GM23248 (cell line): ENCODE measurements around the gene TPRA1. TPM values are rescaled to one million over a fixed set of nuclear protein-coding genes. Genes with fewer than 3 reads are reported as not detected.

Experiments used
- DNase-seq: peaks from one replicate; pipeline ENCODE4 v3.0.0-alpha.2; 2015
- H2AFZ ChIP-seq: fragments of 200-600 bp; sonication (generic); 2 replicates; pipeline ENCODE4 v1.6.1; 2016; ENCODE audit warnings: antibody characterized with exemption
- H3F3A ChIP-seq: fragments of 200-600 bp; sonication (generic); 2 replicates; pipeline ENCODE4 v1.6.1; 2016; ENCODE audit warnings: mild to moderate bottlenecking, antibody characterized with exemption, mixed run types; ENCODE audit not compliant: insufficient read depth
- H3K27ac ChIP-seq: fragments of 200-600 bp; sonication (generic); 2 replicates; pipeline ENCODE4 v1.5.1; 2016; ENCODE audit warnings: mild to moderate bottlenecking
- H3K27me3 ChIP-seq: fragments of 200-600 bp; sonication (generic); replicated peaks from 2 replicates; pipeline ENCODE4 v1.6.1; 2016; ENCODE audit warnings: mild to moderate bottlenecking; ENCODE audit not compliant: insufficient read depth
- H3K36me3 ChIP-seq: fragments of 200-600 bp; sonication (generic); 2 replicates; pipeline ENCODE4 v1.6.1; 2016; ENCODE audit warnings: low read depth, mild to moderate bottlenecking
- H3K4me1 ChIP-seq: fragments of 200-600 bp; sonication (generic); 2 replicates; pipeline ENCODE4 v1.6.1; 2016; ENCODE audit warnings: mild to moderate bottlenecking; ENCODE audit not compliant: insufficient read depth
- H3K4me2 ChIP-seq: fragments of 200-600 bp; sonication (generic); one replicate; pipeline ENCODE4 v1.6.1; 2016; ENCODE audit warnings: mild to moderate bottlenecking; ENCODE audit not compliant: unreplicated experiment
- H3K4me3 ChIP-seq: fragments of 200-600 bp; sonication (generic); 2 replicates; pipeline ENCODE4 v1.5.1; 2016; ENCODE audit warnings: mild to moderate bottlenecking
- H3K79me2 ChIP-seq: fragments of 200-600 bp; sonication (generic); 2 replicates; pipeline ENCODE4 v1.6.1; 2016; ENCODE audit warnings: mild to moderate bottlenecking; ENCODE audit not compliant: insufficient read depth
- H3K9ac ChIP-seq: fragments of 200-600 bp; sonication (generic); 2 replicates; pipeline ENCODE4 v1.6.1; 2016; ENCODE audit warnings: mild to moderate bottlenecking
- H3K9me2 ChIP-seq: fragments of 200-600 bp; sonication (generic); 2 replicates; pipeline ENCODE4 v1.6.1; 2016; ENCODE audit warnings: mixed run types, mild to moderate bottlenecking, moderate library complexity; ENCODE audit not compliant: insufficient read depth
- H3K9me3 ChIP-seq: fragments of 200-600 bp; sonication (generic); one replicate; pipeline ENCODE4 v1.6.1; 2017; ENCODE audit warnings: low read depth
- H4K20me1 ChIP-seq: fragments of 200-600 bp; sonication (generic); 2 replicates; pipeline ENCODE4 v1.6.0; 2016; ENCODE audit not compliant: insufficient read depth
- EZH2 ChIP-seq: fragments of 200-600 bp; sonication (generic); IDR thresholded peaks from 2 replicates; pipeline ENCODE4 v1.6.1; 2018; ENCODE audit warnings: antibody characterized with exemption, mild to moderate bottlenecking; ENCODE audit not compliant: insufficient read depth, poor library complexity, severe bottlenecking
- EZH2phosphoT487 ChIP-seq: fragments of 200-600 bp; sonication (generic); IDR thresholded peaks from 2 replicates; pipeline ENCODE4 v1.6.1; 2018; ENCODE audit warnings: antibody characterized with exemption, moderate library complexity, mild to moderate bottlenecking, low read depth; ENCODE audit not compliant: insufficient read depth
- WGBS, 2 experiments: methylation state at CpG; one replicate each; pipeline ENCODE4 v1.1.6; 2015 to 2017; ENCODE audit warnings: low lambda C conversion rate in 2 of 2, low coverage in 1 of 2; ENCODE audit errors: missing lambda C conversion rate in 2 of 2; 5-methylcytosine and 5-hydroxymethylcytosine counted together
- in situ Hi-C: fragments of 300-500 bp; cut with MboI; formaldehyde crosslinking; loops from 2 replicates; pipeline ENCODE4 v1.15.0; 2020
- polyA plus RNA-seq: library from polyadenylated mRNA; unstranded; fragments of >200 nt; fragmentation: Nextera tagmentation; extraction: Ambion mirVana; gene quantifications from 2 replicates; pipeline ENCODE4 v1.2.1, GENCODE V29; 2016
- total RNA-seq: library from RNA; depleted of rRNA; stranded (reverse); fragments of >200 nt; shearing (Covaris generic); gene quantifications from 2 replicates; pipeline ENCODE4 v1.2.3, GENCODE V29; 2014

Gene TPRA1
- total and polyA plus RNA-seq, 2 experiments from 2014 or later, result 42.8 to 56.1 TPM

DNA sequence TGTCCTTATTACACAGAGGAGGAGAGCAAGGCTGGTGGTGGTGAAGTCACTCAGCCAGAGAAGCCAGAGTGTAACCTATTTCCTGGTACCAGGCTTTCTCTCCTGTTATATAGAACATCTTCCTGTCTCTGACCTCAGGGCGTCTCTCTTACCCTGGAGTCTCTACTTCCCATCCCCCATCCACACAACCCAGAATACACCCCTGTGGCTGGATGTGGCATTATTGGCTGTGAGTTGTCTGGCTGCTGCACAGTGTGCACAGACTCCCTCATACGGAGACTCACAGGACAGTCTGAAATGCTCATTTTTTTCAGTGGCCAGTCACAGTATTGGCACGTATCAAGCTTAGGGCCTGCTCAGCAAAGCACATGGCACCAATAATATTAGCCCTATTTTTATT, 47.0 kb upstream of the TPRA1 start:
- Histone ChIP-seq H3K27ac (no peak overlapping the region), H3K79me2 (no peaks in the 10 kb centered on the region), H3K9me2 (no peaks in the 10 kb centered on the region), H3K4me2 (no peak overlapping the region), H2AFZ (no peak overlapping the region), H3K36me3 (no peaks in the 10 kb centered on the region), H3K4me1 (peaks cover 6% of the 10 kb centered on the region; the same call in 1 of the 2 replicates), H4K20me1 (no peaks in the 10 kb centered on the region), H3K9me3 (no peaks in the 10 kb centered on the region), H3K27me3 (no peaks in the 10 kb centered on the region; the same call in 1 of the 2 replicates), H3K4me3 (no peak overlapping the region), H3K9ac (no peak overlapping the region), H3F3A (0 out of 2 replicates have a peak, but pooled peaks cover 3% of the 10 kb centered on the region)
- TF ChIP-seq EZH2phosphoT487 (no peak), EZH2 (no peak)
- WGBS, 2 experiments, result 53 to 72% methylated on average over 3 of the region's 3 CpGs
- in situ Hi-C loops, result no loop called here
- DNase-seq, result peak; percentile 46

DNA sequence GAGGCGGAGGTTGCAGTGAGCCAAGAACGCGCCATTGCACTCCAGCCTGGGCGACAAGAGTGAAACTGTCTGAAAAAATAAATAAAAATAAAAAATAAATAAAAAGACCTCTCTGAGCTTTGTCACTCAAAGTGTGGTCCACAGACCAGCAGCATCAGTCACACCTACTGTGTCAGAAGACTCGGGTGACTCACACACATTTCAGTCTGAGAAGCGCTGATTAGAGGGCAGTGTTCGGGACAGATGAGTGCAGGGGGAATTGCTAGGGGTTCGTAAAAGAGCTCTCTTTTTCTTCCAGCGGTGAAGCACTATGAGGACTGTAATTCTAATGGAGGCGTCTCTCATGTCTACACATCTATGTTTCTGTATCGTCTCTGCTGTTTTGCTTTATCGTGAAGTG, 44.1 kb upstream of the TPRA1 start:
- H3K9me3 ChIP-seq, result no peaks in the 10 kb centered on the region
- H3K4me2 ChIP-seq, result no peak overlapping the region
- no peak overlapping the region for H3K27ac ChIP-seq
- H3K9ac ChIP-seq, result no peak overlapping the region
- H3K4me1 ChIP-seq, result no peaks in the 10 kb centered on the region
- no peaks in the 10 kb centered on the region for H3K9me2 ChIP-seq
- 85 to 88% methylated on average over 12 of the region's 12 CpGs for WGBS, 2 experiments
- no peak for DNase-seq
- no peak overlapping the region for H3K4me3 ChIP-seq
- no peak overlapping the region for H2AFZ ChIP-seq
- TF ChIP-seq EZH2 (no peak), EZH2phosphoT487 (no peak)
- peaks cover 7% of the 10 kb centered on the region for H3K27me3 ChIP-seq
- 0 out of 2 replicates have a peak, but pooled peaks cover 3% of the 10 kb centered on the region for H3F3A ChIP-seq
- H3K36me3 ChIP-seq, result no peaks in the 10 kb centered on the region
- H3K79me2 ChIP-seq, result no peaks in the 10 kb centered on the region
- H4K20me1 ChIP-seq, result no peaks in the 10 kb centered on the region
- in situ Hi-C loops, result no loop called here

DNA sequence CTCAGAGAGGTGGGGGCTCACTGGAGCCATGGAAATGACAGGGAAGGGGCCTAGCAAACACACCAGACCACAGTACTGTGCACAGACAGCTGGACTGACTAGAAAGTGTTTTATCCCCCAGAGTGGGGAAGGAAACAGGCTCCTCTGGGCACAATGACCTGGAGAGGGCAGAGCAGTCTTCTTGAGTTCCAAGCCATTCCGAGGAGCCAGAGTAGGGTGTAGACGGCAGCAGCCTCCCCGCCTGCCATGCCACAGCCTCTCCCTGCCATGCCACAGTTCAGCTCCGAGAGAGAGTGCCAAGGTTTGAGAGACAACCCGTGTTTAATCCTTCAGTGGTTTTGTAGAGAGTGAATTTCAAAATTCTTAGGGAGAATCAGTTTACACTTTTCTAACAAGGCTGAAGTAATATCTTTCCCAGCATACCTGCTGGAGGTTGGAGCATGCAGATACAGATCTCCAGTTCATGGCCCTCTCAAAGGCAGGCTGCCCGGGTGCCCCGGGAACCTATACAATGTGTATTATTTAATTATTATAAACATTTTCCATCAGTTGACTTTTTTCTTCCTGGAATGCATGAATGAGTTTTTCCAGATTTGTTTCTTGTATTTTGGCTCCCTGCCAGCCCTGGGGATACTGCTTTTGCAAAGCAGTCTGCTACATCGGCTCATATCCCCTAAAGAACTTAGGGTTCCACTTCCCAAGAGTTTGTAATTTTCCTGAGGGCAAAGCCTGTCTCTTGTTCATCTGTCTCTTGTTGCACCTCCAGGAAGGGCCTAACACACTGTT, 41.7 kb upstream of the TPRA1 start:
- TF ChIP-seq EZH2 (no peak), EZH2phosphoT487 (no peak)
- no peak overlapping the region for H3K27ac ChIP-seq
- no peaks in the 10 kb centered on the region for H3K9me3 ChIP-seq
- H2AFZ ChIP-seq, result no peak overlapping the region
- in situ Hi-C loops, result no loop called here
- no peak overlapping the region for H3K9ac ChIP-seq
- no peak overlapping the region for H3K4me2 ChIP-seq
- DNase-seq, result peak; percentile 25
- no peaks in the 10 kb centered on the region for H3K9me2 ChIP-seq
- no peaks in the 10 kb centered on the region for H3K79me2 ChIP-seq
- no peaks in the 10 kb centered on the region for H4K20me1 ChIP-seq
- no peak overlapping the region for H3K4me3 ChIP-seq
- H3F3A ChIP-seq, result peaks cover 8% of the 10 kb centered on the region
- no peaks in the 10 kb centered on the region for H3K36me3 ChIP-seq
- H3K4me1 ChIP-seq, result no peaks in the 10 kb centered on the region
- peaks cover 20% of the 10 kb centered on the region for H3K27me3 ChIP-seq
- 52 to 60% methylated on average over 8 of the region's 8 CpGs for whole genome bisulfite sequencing, 2 experiments

DNA sequence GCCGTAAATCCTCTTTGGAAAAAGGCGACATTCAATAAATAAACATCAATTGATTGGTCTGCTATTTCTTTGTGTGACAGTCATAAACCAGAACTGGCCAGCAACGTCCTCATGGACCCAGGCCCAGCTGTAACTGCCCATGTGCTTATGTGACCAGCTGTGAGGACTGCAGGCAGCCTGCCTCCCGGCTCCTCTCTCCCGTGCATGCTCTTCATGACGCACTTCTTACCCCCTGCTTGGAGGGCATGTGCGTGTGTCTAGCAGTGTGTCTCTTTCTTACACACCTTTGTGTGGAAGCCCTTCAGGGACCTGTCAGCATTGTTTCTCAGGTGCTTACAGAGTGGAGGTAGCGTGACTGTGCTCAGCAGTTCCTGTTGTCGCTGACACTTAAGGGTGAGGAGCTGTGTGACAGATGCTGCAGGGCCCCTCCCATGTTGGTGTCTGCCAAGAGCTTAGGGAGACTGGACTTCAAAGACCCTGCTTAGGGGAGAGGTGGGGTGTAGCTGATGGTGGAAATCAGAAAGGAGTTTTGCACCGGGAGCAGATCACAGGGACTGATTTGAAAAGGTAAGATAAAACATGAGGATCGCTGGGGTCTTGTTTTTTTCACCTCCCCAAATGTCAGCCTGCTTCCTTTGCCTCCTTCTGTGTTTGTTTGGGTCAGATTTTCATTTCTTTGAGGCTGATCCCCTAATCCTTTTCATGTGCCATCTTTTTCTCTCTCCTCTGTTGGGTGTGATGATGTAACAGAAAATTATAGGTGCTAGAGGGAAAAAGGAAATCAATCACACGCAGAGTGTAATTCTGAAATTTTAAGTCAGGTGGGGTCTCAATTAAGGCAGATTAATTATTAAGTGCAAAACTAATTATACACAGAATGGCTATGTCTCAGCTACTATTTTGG, 40.5 kb upstream of the TPRA1 start:
- TF ChIP-seq EZH2phosphoT487, result no peak
- no peaks in the 10 kb centered on the region for H3K36me3 ChIP-seq
- H3K9me3 ChIP-seq, result no peaks in the 10 kb centered on the region
- H3K79me2 ChIP-seq, result no peaks in the 10 kb centered on the region
- no peak for DNase-seq
- H3K9ac ChIP-seq, result no peak overlapping the region
- no peak overlapping the region for H3K4me2 ChIP-seq
- no peaks in the 10 kb centered on the region for H4K20me1 ChIP-seq
- H3F3A ChIP-seq, result peaks cover 8% of the 10 kb centered on the region
- no peaks in the 10 kb centered on the region for H3K4me1 ChIP-seq
- H2AFZ ChIP-seq, result no peak overlapping the region
- no peak overlapping the region for H3K4me3 ChIP-seq
- 82 to 83% methylated on average over 12 of the region's 12 CpGs for WGBS, 2 experiments
- no peaks in the 10 kb centered on the region for H3K9me2 ChIP-seq
- H3K27me3 ChIP-seq, result peaks cover 20% of the 10 kb centered on the region
- in situ Hi-C loops, result no loop called here
- no peak overlapping the region for H3K27ac ChIP-seq
